RCC 7860 (cell line): ENCODE results near the gene COL10A1.
A peak's percentile ranks its signal among the peaks of the same experiment; 100 is the strongest.

ENCODE experiments used
- DNase-seq: peaks from one replicate; pipeline ENCODE4 v3.0.0-alpha.2; 2015; ENCODE audit warnings: low spot score
- FAIRE-seq: peaks from 2 replicates; lab custom pipeline; 2012; peaks lifted over from hg19 to GRCh38; lab: Jason Lieb, UNC

Gene COL10A1

GRCh38 chr6:116126032-116126431 lies at the start of gene COL10A1:
Gene COL10A1, minus strand, starts transcription at chr6:116126132. Its CDS starts 640 bp downstream, at chr6:116125492.
- DNase-seq: no peak
- FAIRE-seq: no peak

GRCh38 chr6:116175344-116175743 lies 49.4 kb upstream of the COL10A1 start:
- DNase-seq (no peak), FAIRE-seq (no peak)

GRCh38 chr6:116173928-116174327 lies 48.0 kb upstream of the COL10A1 start:
- DNase-seq (no peak), FAIRE-seq (no peak)

- no peak for FAIRE-seq
- DNase-seq: no peak
Measured at GRCh38 chr6:116170358-116171057, 44.6 kb upstream of the COL10A1 start.

GRCh38 chr6:116169880-116170279 lies 43.9 kb upstream of the COL10A1 start:
- FAIRE-seq (no peak), DNase-seq (no peak)

- DNase-seq: no peak
- no peak for FAIRE-seq
Measured at GRCh38 chr6:116168148-116168547, 42.2 kb upstream of the COL10A1 start.

- DNase-seq: no peak
- FAIRE-seq: no peak
Measured at GRCh38 chr6:116166369-116166768, 40.4 kb upstream of the COL10A1 start.

- no peak for DNase-seq
- FAIRE-seq: no peak
Measured at GRCh38 chr6:116165596-116165995, 39.7 kb upstream of the COL10A1 start.

- no peak for DNase-seq
- no peak for FAIRE-seq
Measured at GRCh38 chr6:116159782-116160524, 34.0 kb upstream of the COL10A1 start.

GRCh38 chr6:116158641-116159040 lies 32.7 kb upstream of the COL10A1 start:
- FAIRE-seq (no peak), DNase-seq (no peak)

- FAIRE-seq (no peak), DNase-seq (no peak)
Measured at GRCh38 chr6:116157391-116157790, 31.5 kb upstream of the COL10A1 start.

GRCh38 chr6:116156405-116157326 lies 30.7 kb upstream of the COL10A1 start:
- FAIRE-seq (no peak), DNase-seq (no peak)

- no peak for DNase-seq
Measured at GRCh38 chr6:116154887-116155286, 29.0 kb upstream of the COL10A1 start.

GRCh38 chr6:116152620-116153019 lies 26.7 kb upstream of the COL10A1 start:
- FAIRE-seq (no peak), DNase-seq (no peak)

More at GRCh38 chr6:116154887-116155286, 29.0 kb upstream of the COL10A1 start:
- no peak for FAIRE-seq

- no peak for FAIRE-seq
- no peak for DNase-seq
Measured at GRCh38 chr6:116145803-116146675, 20.1 kb upstream of the COL10A1 start.

GRCh38 chr6:116144605-116145004 lies 18.7 kb upstream of the COL10A1 start:
- FAIRE-seq (no peak), DNase-seq (peak; percentile 25)

- DNase-seq (no peak), FAIRE-seq (no peak)
Measured at GRCh38 chr6:116139917-116140316, 14.0 kb upstream of the COL10A1 start.

GRCh38 chr6:116136933-116137340 lies 11.0 kb upstream of the COL10A1 start:
- DNase-seq (no peak), FAIRE-seq (no peak)

- FAIRE-seq (no peak), DNase-seq (no peak)
Measured at GRCh38 chr6:116136373-116136772, 10.4 kb upstream of the COL10A1 start.

GRCh38 chr6:116133453-116133852 lies 7.5 kb upstream of the COL10A1 start:
- DNase-seq (no peak), FAIRE-seq (no peak)
